NOMO-1 (cell line): ENCODE results near the gene ARPC1A.
"Not testable (repeated sequence)": the region's sequence is repeated elsewhere in the genome, so short reads cannot be mapped to it uniquely, and the experiment has no call there.

Experiments
- DNase-seq, 2 experiments: peaks; one replicate each; lab custom pipeline; 2025; ENCODE audit not compliant: unreplicated experiment in 2 of 2; lab: John Stamatoyannopoulos, UW

ARPC1A gene

GRCh38 chr7:99386584-99387238 is 61.0 kb downstream of the ARPC1A start:
- DNase-seq, result peak; percentile 55 to 60

- not testable (repeated sequence) for DNase-seq
Observed at GRCh38 chr7:99387239-99387635, 61.5 kb downstream of the ARPC1A start.

GRCh38 chr7:99387912-99388311 is 62.2 kb downstream of the ARPC1A start:
- DNase-seq, result no peak

- no peak for DNase-seq
Observed at GRCh38 chr7:99389772-99390171, 64.1 kb downstream of the ARPC1A start.

- DNase-seq, result no peak
Observed at GRCh38 chr7:99390941-99391602, 65.4 kb downstream of the ARPC1A start.

GRCh38 chr7:99392046-99392445 is 66.3 kb downstream of the ARPC1A start:
- DNase-seq, result no peak

GRCh38 chr7:99392659-99393354 is 67.1 kb downstream of the ARPC1A start:
- DNase-seq, result no peak

- DNase-seq, result no peak
Observed at GRCh38 chr7:99393355-99394187, 67.9 kb downstream of the ARPC1A start.

- no peak for DNase-seq
Observed at GRCh38 chr7:99394188-99394502, 68.4 kb downstream of the ARPC1A start.

- no peak for DNase-seq
Observed at GRCh38 chr7:99395616-99396327, 70.1 kb downstream of the ARPC1A start.

GRCh38 chr7:99396418-99397296 is 71.0 kb downstream of the ARPC1A start:
- DNase-seq, result no peak

- no peak for DNase-seq
Observed at GRCh38 chr7:99397297-99397983, 71.7 kb downstream of the ARPC1A start.

GRCh38 chr7:99398891-99399445 is 73.3 kb downstream of the ARPC1A start:
- no peak for DNase-seq

GRCh38 chr7:99399597-99399996 is 73.9 kb downstream of the ARPC1A start:
- DNase-seq, result no peak

- DNase-seq, result no peak
Observed at GRCh38 chr7:99402854-99403253, 77.2 kb downstream of the ARPC1A start.

GRCh38 chr7:99403764-99404163 is 78.1 kb downstream of the ARPC1A start:
- no peak for DNase-seq

GRCh38 chr7:99404235-99404976 is 78.7 kb downstream of the ARPC1A start:
- no peak for DNase-seq

- no peak for DNase-seq
Observed at GRCh38 chr7:99404977-99405320, 79.3 kb downstream of the ARPC1A start.
